NCI-H2107 treated with DMSO at 0.1 percent for 48 hours (cell line): ENCODE results near the gene PRPF38B.
"Not testable (repeated sequence)": the region's sequence is repeated elsewhere in the genome, so short reads cannot be mapped to it uniquely, and the experiment has no call there.

ENCODE experiments used
- DNase-seq: peaks from one replicate; lab custom pipeline; 2025; ENCODE audit not compliant: unreplicated experiment; lab: John Stamatoyannopoulos, UW

PRPF38B gene

DNA sequence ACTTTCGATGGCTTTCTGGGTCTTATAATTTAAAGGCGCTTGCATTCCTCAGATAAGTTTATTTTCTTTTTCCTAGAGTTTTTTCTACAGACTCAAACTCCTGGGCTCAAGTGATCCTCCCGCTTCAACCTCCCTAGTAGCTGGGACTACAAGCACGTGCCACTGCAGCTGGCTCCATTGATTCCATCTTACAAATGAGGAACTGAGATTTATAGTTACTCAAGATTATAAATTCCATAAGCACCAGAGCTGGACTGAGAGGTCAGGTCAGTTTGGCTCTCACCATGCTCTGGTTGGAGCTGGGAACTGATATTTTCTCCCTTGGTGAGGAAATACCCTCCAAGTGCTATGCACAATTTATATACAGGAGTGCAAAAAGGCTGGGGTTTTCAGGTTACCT, 13.4 kb upstream of the PRPF38B start:
- DNase-seq: no peak

DNA sequence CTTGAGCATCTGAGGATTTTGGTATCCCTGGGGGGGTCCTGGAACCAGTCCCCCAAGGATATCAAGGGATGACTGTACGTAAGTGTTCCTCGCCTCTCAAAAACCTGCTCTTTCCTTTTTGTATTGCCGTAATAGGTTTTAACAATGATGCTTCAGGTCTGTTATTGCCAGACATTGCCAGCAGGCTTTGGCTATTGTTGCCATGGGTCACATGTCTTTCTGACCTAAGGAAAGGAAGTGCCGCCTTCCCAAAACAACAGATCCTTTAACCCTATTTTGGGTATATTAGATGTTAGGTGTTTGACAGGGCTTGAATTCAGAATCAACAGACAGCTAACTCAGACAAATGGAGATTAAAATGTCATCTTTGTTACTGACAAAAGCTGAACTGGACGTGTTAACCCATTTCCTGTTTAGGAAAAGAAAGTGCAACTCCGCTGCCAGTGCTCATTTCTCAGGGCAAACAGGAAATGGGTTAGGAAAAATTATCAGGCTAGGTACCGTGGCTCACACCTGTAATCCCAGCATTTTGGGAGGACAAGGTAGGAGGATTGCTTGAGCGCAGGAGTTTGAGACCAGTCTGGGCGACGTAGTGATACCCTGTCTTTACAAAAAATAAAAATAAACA, 12.4 kb upstream of the PRPF38B start:
- DNase-seq: no peak

DNA sequence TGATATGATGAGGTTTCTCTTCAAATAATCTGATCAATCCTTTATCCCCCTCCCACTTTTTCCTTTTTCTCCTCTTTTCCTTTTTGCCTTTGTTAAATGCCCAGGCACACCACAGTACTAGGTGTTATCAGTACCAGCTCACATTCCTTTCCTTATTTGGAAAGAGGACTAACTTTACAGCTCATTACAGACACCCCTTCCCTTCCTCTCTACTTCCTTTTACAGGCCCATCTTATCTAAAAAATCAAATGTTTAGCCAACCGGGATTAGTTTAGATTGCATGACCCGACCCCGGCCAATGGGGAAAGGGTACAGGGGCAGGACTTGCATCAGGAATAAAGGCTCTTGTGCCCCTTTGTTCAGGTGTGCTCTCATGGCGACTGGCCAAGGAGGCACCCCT, 10.4 kb upstream of the PRPF38B start:
- DNase-seq: not testable (repeated sequence)

DNA sequence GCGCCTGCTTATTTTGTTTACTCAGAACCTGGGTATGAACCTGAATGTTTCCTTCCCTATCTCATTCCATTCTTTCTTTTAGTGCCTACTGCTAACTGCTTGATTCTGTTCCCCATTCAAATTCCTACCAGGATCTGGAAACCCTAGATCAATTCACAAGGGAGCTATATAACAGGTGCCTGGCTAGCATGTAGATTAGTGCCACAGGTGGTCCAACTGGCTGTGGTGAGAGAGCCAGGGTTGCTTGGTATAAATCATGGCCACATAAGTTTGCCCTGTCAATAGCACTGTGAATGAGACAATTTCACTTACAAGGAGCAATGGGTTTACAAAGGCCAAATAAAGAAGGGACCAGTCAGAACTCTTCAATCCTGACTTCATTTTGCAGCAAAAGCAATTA, 6.6 kb upstream of the PRPF38B start:
- peak; percentile 94 for DNase-seq

DNA sequence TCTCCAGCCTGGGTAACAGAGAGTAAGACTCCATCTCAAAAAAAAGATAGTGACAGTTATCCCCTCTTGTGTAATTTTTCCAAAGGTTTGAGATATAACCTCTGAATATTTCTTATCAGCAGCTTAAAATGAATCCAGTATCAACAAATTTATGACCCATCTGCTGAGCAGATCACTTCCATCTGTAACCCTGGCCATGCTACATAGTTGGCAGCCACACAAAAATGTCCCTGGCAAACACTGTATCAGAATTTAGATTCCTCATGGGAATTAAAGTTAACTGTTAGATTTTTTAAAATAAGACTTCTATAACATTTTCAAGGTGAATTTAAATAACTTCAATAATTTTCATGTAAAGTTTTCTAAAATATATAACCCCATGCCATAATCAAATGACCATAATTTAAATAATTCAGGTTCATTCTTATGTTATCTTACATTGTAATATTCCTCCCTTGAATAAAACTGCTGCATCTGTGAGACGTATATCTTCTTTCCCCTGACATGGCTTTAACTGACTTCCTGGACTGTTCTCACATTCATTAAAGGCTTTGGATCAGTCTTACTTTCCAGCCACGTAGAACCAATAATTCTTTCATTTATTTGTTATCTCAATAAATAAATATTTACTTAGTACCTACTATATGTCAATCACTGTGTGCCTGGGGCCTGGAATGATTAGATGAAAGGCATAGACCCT, 5.3 kb upstream of the PRPF38B start:
- DNase-seq: no peak

DNA sequence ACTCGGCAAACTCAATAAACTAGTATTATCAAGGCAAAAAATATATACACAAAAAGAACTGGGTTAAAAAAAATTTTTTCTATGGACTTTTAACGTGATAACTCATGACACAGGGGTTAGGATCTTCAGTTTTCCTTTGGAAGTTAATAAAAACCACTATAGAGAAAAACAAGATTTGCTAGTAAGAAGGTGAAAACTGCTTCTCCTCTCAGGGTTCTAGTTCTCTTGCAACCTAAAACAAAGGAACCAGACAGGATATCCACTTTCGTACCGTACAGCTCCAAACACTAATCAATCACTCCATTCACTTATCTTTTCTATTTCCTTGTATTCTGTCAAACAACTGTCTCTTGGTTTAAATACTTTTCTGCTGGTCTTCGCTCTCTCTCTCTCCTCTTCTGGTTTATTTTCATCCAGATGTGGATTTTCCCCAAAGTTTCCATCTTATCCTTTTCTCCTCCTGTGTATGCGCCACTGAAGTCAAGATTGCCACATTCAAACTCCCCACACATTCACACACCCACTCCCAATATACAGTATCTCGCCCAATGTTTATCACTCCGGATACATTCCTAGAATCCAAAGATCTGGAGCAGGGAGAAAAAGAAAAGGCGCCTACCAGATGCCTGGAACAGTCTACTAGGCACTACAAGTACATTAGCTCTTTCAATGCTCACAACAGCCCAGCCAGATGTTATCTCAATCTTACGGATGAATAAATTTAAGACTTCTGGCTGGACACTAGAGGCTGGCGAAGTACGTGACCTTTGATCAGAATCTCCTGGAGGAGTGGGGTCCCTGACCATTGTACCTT, 775 bp upstream of the PRPF38B start:
- DNase-seq: no peak

DNA sequence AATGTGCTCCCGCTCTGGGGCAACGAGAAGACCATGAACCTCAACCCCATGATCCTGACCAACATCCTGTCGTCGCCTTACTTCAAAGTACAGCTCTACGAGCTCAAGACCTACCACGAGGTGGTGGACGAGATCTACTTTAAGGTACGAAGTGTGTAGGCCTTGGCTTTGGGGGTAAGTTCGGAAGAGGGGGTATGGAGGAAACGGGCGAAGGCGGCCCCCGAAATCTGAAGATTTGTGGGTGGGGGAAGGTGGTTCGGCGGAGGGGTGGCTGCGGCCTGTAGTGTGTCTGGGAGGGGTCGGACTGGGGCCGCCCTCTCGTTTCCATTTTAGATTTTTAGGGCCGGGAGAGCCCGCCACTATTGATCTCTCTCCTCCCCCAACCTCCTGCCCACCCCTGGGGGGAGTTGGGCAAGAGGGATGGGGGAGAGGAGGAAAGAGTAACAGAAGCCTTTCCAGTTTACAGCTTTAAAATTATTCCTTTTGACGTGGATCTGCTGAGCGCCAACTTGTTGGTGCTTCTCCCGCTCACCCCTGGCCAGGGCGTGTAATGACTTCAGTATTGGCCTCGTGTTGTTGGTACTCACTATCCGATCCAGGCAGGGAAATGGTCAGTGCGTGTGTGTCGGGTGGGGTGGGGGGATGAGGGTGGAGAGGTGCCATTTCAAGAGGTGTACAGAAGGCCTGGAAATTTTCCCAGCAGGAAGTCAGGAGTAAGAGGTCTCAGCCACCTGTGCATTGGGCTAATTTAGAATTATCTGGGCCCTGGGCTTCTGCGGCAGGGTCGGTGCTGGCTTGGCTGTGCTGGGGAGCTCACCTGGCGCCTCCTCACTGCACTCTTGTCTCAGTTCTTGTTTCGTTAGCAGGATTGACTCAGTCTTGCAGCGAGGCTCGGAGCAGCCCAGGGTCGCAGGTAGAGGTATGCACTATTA, 880 bp downstream of the PRPF38B start:
- peak; percentile 56 for DNase-seq

DNA sequence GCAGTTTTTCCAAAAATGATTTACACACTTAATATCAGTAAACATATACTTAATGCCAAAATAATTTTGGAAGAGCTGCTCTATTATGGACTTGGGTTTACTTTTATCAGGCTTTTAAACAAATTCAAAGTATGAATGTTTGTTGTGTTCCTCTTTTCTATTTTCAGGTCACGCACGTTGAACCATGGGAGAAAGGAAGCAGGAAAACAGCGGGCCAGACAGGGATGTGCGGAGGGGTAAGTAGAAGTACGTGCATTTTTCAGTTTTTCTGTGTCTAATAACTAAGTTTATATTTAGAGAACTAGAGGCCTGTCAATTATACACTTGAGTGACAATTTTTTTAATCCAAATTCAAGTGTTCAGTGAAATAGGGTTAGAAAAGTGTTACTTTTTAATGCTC, 3.4 kb downstream of the PRPF38B start:
- DNase-seq: no peak

DNA sequence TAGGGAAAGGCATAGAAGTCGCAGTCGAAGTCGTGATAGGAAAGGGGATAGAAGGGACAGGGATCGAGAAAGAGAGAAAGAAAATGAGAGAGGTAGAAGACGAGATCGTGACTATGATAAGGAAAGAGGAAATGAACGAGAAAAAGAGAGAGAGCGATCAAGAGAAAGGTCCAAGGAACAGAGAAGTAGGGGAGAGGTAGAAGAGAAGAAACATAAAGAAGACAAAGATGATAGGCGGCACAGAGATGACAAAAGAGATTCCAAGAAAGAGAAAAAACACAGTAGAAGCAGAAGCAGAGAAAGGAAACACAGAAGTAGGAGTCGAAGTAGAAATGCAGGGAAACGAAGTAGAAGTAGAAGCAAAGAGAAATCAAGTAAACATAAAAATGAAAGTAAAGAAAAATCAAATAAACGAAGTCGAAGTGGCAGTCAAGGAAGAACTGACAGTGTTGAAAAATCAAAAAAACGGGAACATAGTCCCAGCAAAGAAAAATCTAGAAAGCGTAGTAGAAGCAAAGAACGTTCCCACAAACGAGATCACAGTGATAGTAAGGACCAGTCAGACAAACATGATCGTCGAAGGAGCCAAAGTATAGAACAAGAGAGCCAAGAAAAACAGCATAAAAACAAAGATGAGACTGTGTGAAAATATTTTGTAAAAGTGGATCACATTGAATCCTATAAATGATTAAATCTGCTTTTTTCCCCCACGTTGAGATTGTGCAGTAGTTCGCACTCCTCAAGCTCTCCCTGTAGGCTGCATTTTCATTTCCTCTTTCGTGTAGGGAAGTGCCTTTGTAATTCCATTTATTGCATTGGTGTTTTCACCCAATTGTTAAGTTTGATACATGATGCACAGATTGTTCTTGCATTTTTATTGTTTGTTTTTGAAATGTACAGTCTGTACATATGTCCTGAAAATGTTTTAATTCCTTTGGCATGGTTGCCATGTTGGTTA, 7.5 kb downstream of the PRPF38B start:
- no peak for DNase-seq

DNA sequence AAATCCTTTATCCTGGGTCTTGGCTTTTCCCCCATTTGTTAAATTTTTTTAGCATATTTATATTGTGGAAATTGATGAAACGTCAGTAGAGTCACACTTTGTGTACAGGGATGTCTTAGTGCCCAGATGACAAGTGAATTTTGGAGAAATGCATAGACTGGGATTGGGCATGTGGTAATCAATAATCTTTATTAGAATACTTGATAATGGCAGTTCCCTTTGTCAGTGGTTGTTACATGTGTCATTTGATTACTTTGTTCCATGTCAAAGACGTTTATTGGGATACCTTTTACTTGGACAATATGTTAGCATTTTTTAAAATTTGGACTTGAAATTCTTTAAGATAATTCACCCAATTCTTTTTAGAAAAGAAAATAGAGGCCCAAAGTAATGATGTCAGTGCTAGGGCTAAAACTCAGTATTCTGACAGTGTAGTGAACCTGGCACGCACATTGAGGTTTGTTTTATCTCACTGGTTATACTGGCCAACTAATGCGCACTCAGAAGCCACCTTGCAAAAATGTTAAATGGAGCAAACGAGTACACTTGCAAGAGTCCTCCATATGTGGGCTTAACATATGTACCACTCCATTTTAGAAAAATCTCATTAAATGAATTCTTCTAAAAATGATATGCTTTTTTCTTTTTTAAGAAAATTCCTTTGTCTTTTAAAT, 9.2 kb downstream of the PRPF38B start:
- no peak for DNase-seq

DNA sequence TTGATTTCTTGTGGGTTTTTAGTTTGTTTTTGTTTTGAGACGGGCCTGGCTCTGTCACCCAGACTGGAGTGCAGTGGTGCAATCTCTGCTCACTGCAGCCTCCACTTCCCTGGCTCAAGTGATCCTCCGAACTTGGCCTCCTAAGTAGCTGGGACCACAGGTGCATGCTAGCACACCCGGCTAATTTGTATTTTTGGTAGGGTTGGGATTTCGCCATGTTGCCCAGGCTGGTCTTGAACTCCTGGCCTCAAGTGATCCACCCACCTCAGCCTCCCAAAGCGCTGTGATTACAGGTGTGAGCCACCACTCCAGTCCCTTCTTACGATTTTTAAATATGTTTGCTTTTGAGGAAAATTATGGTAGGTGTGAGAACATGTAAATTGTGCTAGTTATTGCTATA, 10.0 kb downstream of the PRPF38B start:
- not testable (repeated sequence) for DNase-seq

DNA sequence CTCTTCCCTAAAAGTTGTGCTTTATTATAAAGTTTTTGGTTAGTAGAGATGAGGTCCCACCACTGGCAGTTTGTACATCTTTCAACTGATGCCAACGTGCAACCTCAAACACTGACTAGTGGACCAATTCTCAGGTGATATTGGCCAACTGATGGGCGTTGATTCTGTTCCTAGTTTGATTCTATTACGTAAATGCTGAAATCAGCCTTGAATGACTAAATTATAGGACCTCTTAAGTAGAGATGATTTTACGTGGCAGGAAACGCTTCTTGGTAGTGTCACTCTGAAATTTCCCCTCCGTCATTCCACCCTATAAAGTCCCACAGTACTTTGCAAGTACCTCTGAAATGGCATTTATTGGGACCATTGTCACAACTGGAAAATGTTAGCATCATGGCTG, 11.8 kb downstream of the PRPF38B start:
- DNase-seq: no peak

DNA sequence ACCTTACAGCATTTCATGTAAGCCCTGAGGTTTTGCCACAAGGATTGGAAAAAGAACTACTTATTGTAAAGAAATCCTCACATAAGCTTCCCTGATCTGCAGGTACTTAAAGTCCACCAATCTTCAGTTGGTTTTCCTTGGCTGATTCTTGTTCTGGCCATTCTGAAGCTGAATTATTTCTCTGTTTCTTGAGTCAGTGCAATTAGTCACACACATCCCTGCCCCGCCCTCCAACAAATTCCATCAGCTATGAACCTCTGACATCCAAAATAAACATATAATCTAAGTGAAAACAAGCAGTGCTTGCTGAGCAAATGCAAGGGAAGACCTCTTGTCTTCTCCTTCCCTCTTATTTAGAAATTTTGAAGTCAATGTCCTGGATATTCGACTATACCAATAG, 12.4 kb downstream of the PRPF38B start:
- DNase-seq: no peak

DNA sequence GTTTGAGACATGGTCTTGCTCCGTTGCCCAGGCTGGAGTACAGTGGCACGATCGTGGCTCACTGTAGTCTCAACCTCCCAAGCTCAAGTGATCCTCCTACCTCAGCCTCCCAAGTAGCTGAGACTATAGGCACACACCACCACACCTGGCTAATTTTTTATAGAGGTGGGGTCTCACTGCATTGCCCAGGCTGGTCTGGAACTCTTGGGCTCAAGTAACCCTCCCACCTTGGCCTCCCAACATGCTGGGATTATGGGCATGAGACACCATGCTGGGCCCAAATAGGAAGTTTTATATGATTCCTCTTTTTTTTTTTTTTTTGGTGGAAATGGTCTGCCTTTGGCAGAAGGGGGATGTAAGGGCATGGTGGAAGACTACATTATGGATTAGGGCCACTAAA, 14.5 kb downstream of the PRPF38B start:
- DNase-seq: no peak

DNA sequence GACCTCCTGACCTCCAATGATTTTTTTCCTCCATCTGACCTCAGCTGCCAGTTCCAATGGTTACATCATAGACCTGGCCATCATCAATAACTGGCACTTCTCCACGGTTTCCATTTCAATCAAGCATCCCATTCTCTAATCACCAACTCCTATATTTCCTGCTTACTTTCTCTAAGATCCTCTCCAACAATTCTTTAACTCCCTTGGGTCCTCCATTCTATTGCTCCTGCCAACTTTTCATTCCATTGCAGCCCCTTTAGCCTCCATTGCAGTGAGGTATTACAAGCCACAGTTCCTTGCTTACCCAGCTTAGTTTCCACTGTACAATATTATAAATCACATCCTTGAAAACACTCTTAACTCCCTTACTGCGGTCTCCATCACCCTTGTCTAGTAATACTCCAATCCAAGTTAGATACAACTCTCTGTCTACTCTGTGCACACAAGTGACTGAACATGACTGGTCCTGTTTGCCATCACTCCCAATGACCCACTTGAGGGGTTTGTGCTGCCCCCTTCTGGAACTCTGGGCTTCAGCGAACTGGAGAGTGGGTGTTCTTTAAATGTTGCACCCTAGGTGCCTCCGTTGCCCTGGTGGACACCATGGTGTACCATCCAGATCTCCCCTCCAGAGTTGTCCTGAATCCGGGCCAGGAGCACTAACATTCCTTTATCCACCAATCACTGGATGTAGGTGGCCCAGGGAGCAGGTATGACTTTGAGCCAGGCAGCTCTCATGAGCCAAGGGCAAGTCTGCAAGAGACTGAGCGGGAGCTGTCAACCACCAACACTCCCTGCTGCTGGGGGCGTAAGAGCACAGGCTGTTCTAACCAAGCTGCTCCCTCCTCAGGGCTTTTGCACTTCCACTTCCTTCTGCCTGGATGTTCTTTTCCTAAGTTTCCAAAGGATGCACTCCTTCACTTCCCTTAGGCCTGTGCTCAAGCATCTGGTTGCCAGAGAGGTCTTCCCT, 16.9 kb downstream of the PRPF38B start:
- no peak for DNase-seq

DNA sequence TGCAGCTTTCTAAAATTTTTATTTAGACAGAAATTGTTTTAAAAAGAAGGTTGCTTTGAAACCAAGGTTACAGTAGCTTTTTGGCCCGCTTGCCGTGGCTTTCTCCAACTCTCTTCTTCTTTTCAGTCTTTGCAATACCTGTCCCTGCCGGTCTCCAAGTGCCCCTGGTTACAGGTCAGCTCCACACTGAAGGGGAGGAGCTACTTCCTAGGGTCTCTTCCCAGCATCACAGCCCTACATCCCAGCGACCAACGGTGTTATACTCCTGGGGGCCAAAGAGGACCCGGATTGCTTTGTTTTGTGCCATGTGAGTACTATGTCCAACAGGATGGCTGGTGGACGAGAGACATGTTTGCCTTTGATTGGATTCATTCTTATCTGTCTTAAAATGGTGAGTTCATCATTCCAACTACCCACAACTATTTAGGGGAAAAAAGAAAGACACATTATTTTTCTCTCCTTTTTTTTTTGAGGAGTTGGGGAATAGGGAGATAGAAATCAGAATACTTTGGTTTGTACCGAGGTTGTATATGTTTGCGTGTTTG, 20.6 kb downstream of the PRPF38B start, which contains the start of gene FNDC7:
FNDC7 (plus strand) TSS at position 303 of the 545 bp plus-strand sequence; CDS start at position 329, 26 bp downstream.
- DNase-seq: no peak

DNA sequence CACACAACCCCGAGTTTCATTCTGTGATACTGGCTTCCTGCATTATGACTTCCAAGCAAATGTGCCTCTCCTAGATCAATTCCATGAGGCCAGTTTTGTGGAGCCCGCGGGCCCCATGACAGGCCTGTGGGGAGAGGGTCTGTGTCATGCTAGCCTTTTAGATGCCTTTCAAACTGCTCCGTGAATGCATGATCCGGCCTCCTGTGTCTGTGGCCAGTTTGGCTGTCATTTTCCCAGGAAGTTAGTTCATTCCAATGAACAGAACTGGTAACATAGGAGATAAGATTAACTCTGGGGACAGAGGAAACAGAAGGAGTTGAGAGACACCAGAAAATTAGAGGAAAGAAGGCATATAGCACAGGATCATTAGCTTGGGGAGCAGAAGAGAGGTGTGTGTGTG, 23.8 kb downstream of the PRPF38B start:
- DNase-seq: no peak
